ENCODE results near the gene DNM3.

The DNM3 gene

GRCh38 chr1:172107316-172107975, 266.1 kb downstream of the DNM3 start:
- Histone ChIP-seq H3K9me3 (ENCODE audit: control insufficient read depth, insufficient read depth, low read depth, low read length) (no peaks in the 10 kb centered on the region), H3K36me3 (ENCODE audit: control insufficient read depth in 2 of 2, insufficient read depth in 1 of 2, low read length in 2 of 2) (no peaks in the 10 kb centered on the region), H3K27ac (ENCODE audit: extremely low read depth, low read depth, low read length) (no peak overlapping the region), H3K4me3 (ENCODE audit: low read depth, low read length) (no peak overlapping the region), H3K4me1 (ENCODE audit: control insufficient read depth, insufficient read depth, low read length) (no peaks in the 10 kb centered on the region)
- ChIA-PET CTCF (no interaction called here), POLR2A (no interaction called here)
- TF ChIP-seq ZNF148 (tag by site-specific recombination; IDR thresholded peaks at IDR 0.05; ENCODE audit: borderline replicate concordance): no peak
- TF ChIP-seq ZNF449 (tag by site-specific recombination; IDR thresholded peaks at IDR 0.05): no peak
- TF ChIP-seq, protein P1, sequence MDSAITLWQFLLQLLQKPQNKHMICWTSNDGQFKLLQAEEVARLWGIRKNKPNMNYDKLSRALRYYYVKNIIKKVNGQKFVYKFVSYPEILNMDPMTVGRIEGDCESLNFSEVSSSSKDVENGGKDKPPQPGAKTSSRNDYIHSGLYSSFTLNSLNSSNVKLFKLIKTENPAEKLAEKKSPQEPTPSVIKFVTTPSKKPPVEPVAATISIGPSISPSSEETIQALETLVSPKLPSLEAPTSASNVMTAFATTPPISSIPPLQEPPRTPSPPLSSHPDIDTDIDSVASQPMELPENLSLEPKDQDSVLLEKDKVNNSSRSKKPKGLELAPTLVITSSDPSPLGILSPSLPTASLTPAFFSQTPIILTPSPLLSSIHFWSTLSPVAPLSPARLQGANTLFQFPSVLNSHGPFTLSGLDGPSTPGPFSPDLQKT (IDR thresholded peaks at IDR 0.05; ENCODE audit: borderline replicate concordance, low read depth, low read length): no peak
- no peak for TF ChIP-seq YY2 (tag by site-specific recombination; IDR thresholded peaks at IDR 0.05)
- no peak for TF ChIP-seq SCRT2 (tag by site-specific recombination; IDR thresholded peaks at IDR 0.05)

DNA sequence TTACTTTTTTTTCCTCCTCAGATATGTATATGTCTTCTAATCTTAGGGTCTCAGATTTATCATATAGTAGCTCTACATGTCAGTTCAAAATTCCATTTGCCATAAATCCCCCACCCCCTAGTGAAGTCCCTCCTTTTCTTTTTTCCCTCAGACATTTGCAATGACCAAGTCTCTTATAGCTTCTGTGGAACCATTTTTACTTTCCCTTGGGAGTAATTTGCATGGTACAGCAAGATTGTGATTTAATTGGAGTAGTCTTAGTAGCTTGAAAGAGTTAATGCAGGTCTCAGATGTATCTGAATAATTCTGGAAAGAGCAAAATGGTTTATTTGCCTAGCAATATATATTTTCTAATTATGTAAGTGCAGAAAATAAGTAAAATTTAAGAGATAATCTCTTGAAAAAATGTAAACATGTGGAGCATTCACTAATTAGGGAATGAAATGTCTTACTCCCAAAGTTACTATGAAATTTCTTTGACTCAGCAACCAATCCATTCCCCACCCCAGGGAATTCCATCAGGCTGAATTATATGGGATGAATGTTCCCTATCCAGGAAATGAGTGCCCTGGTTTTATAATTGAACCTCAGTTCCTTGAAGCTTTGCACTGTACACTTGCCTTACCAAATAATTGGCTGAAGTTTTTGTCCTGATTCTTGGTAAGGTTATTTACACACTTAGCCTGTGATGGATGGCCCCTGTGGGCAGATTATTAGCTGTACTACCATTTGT, 267.0 kb downstream of the DNM3 start:
- Histone ChIP-seq H3K4me3 (ENCODE audit: low read depth, low read length) (no peak overlapping the region), H3K27ac (ENCODE audit: extremely low read depth, low read depth, low read length) (no peak overlapping the region), H3K36me3 (ENCODE audit: control insufficient read depth in 2 of 2, insufficient read depth in 1 of 2, low read length in 2 of 2) (no peaks in the 10 kb centered on the region), H3K9me3 (ENCODE audit: control insufficient read depth, insufficient read depth, low read depth, low read length) (no peaks in the 10 kb centered on the region), H3K4me1 (ENCODE audit: control insufficient read depth, insufficient read depth, low read length) (no peaks in the 10 kb centered on the region)
- CTCF ChIA-PET: no interaction called here
- TF ChIP-seq ZBTB7A (tag by site-specific recombination; IDR thresholded peaks at IDR 0.05; ENCODE audit: low read depth) (no peak), ZNF76 (tag by site-specific recombination; IDR thresholded peaks at IDR 0.05; ENCODE audit: borderline replicate concordance, low read depth) (no peak), BCL11A (tag by site-specific recombination; IDR thresholded peaks at IDR 0.05; ENCODE audit: low read depth) (no peak)
- POLR2A ChIA-PET: no interaction called here

DNA sequence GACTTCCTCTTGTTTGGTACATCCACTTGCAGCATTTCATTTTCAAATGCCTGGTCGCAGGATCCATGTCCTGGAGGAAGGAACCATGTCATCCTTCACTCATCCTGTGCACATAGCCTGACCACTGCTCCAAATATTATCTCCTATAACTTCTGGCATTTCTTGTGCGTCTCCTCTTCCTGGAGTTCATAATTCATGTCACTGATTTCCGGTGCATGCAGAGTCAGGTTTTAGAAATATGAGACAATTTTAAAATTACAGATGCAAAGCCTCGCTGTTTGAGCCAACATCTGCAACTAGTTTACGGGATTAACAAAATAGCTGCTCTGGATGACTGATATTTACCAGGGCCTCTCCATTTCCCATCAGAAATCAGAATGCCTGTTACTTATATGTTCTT, 268.1 kb downstream of the DNM3 start:
- Histone ChIP-seq H3K27ac (ENCODE audit: extremely low read depth, low read depth, low read length) (no peak overlapping the region), H3K36me3 (ENCODE audit: control insufficient read depth in 2 of 2, insufficient read depth in 1 of 2, low read length in 2 of 2) (no peaks in the 10 kb centered on the region), H3K4me1 (ENCODE audit: control insufficient read depth, insufficient read depth, low read length) (no peaks in the 10 kb centered on the region), H3K4me3 (ENCODE audit: low read depth, low read length) (no peak overlapping the region), H3K9me3 (ENCODE audit: control insufficient read depth, insufficient read depth, low read depth, low read length) (no peaks in the 10 kb centered on the region)
- POLR2A ChIA-PET: no interaction called here
- CTCF ChIA-PET: interaction anchor here (0.7 to 1.3 kb wide), 3 partner anchors 9 to 106 kb away, joined by 3 read pairs; no protein-coding TSS in a partner anchor
- TF ChIP-seq SCRT2 (tag by site-specific recombination; IDR thresholded peaks at IDR 0.05): no peak
- TF ChIP-seq ZNF777 (tag by site-specific recombination; IDR thresholded peaks at IDR 0.05; ENCODE audit: borderline replicate concordance): no peak
- TF ChIP-seq, protein P2, sequence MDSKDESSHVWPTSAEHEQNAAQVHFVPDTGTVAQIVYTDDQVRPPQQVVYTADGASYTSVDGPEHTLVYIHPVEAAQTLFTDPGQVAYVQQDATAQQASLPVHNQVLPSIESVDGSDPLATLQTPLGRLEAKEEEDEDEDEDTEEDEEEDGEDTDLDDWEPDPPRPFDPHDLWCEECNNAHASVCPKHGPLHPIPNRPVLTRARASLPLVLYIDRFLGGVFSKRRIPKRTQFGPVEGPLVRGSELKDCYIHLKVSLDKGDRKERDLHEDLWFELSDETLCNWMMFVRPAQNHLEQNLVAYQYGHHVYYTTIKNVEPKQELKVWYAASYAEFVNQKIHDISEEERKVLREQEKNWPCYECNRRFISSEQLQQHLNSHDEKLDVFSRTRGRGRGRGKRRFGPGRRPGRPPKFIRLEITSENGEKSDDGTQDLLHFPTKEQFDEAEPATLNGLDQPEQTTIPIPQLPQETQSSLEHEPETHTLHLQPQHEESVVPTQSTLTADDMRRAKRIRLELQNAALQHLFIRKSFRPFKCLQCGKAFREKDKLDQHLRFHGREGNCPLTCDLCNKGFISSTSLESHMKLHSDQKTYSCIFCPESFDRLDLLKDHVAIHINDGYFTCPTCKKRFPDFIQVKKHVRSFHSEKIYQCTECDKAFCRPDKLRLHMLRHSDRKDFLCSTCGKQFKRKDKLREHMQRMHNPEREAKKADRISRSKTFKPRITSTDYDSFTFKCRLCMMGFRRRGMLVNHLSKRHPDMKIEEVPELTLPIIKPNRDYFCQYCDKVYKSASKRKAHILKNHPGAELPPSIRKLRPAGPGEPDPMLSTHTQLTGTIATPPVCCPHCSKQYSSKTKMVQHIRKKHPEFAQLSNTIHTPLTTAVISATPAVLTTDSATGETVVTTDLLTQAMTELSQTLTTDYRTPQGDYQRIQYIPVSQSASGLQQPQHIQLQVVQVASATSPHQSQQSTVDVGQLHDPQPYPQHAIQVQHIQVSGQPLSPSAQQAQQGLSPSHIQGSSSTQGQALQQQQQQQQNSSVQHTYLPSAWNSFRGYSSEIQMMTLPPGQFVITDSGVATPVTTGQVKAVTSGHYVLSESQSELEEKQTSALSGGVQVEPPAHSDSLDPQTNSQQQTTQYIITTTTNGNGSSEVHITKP (tag by site-specific recombination; IDR thresholded peaks at IDR 0.05): no peak
- TF ChIP-seq PATZ1 (tag by site-specific recombination; IDR thresholded peaks at IDR 0.05): no peak
- TF ChIP-seq RBAK (tag by site-specific recombination; IDR thresholded peaks at IDR 0.05): no peak
- TF ChIP-seq ZSCAN18 (tag by site-specific recombination; IDR thresholded peaks at IDR 0.05): no peak
- TF ChIP-seq, protein P3, sequence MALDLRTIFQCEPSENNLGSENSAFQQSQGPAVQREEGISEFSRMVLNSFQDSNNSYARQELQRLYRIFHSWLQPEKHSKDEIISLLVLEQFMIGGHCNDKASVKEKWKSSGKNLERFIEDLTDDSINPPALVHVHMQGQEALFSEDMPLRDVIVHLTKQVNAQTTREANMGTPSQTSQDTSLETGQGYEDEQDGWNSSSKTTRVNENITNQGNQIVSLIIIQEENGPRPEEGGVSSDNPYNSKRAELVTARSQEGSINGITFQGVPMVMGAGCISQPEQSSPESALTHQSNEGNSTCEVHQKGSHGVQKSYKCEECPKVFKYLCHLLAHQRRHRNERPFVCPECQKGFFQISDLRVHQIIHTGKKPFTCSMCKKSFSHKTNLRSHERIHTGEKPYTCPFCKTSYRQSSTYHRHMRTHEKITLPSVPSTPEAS (tag by site-specific recombination; IDR thresholded peaks at IDR 0.05): no peak
